Measurements from ENCODE around the gene YBX2. TPM values are rescaled to one million over a fixed set of nuclear protein-coding genes. Genes with fewer than 3 reads are reported as not detected.

YBX2 gene
- total and polyA plus RNA-seq, 2 donors (not counting 1 experiment from before 2014, with no cell fraction given) = 0.15 to 0.22 TPM

DNA sequence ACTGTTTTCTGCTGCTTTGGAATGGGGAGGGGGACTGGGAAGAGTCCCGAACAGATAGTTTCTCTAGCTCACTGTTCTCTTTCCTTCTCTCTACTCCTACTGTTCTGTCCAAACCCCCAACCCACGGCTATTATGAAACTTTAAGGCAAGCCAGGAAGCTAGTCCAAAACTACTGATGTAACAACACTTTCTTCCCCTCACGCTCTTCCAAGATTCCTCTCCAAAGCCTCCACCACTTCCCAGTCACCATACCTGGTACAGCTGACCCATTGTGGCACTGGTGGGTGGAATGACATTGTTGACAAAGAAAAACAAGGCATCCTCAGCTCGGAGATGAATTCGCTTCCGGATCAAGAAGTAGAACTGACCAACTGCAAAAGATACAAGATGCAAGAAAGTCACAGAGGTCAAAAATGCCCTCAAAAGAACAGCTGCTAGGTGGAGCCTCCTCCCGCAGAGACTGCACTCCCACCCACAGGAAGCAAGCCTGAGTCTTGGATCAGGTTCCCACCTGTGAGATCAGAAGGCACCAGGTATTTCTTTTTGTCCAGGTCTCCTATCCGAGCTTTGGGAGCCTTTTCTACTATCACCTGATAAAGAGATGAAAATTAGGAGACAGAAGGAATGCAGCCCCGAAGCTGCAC lies 53.2 kb downstream of the YBX2 start:
- Histone ChIP-seq H3K9ac (ENCODE audit: low read length) (peak overlapping the region; percentile 82), H3K27me3 (replicated peaks in 1 of 4; ENCODE audit: control extremely low read depth in 1 of 4, control insufficient read depth in 3 of 4, insufficient read depth in 4 of 4, low read length in 3 of 4) (no peaks in the 10 kb centered on the region), H2AFZ (ENCODE audit: insufficient read depth, low read depth, low read length, poor library complexity, severe bottlenecking) (peak overlapping the region; percentile 86), H3K4me1 (ENCODE audit: control insufficient read depth in 2 of 2, insufficient read depth in 2 of 2, low read length in 2 of 2) (peaks cover 31 to 36% of the 10 kb centered on the region in 2 donors), H4K20me1 (ENCODE audit: control insufficient read depth, insufficient read depth, low read length, poor library complexity, severe bottlenecking) (peaks cover 22% of the 10 kb centered on the region), H3K4me3 (ENCODE audit: control extremely low read depth in 1 of 5, extremely low read depth in 1 of 5, insufficient read depth in 1 of 5, low read depth in 2 of 5, low read length in 4 of 5) (peak overlapping the region; percentile 81 to 99 (median 99)), H3K27ac (ENCODE audit: low read length in 2 of 2) (peak overlapping the region; percentile 94 to 97), H3K4me2 (replicated peaks; ENCODE audit: low read depth, low read length, poor library complexity, severe bottlenecking) (peak overlapping the region; percentile 79), H3K9me3 (ENCODE audit: control extremely low read depth in 1 of 3, control insufficient read depth in 2 of 3, insufficient read depth in 1 of 3, low read length in 2 of 3) (no peaks in the 10 kb centered on the region), H3K79me2 (ENCODE audit: control insufficient read depth, insufficient read depth, low read length) (peaks cover 37% of the 10 kb centered on the region), H3K36me3 (replicated peaks in 1 of 2; ENCODE audit: control extremely low read depth in 1 of 2, control insufficient read depth in 1 of 2, extremely low read depth in 1 of 2, insufficient read depth in 2 of 2, low read length in 1 of 2) (peaks cover 1 to 29% of the 10 kb centered on the region in 2 experiments)
- ATAC-seq (ENCODE audit: low read depth) (no peak), DNase-seq (no peak)
- CTCF ChIA-PET = interaction anchor here (0.6 to 5.0 kb wide), 6 partner anchors 8 to 314 kb away, joined by 3 to 36 read pairs (median 4); partner anchors contain the start of genes ACADVL, CTDNEP1, DLG4 and ELP5
- intact Hi-C loops (cut with micrococcal nuclease) = no loop called here
- POLR2A ChIA-PET = interaction anchor here (0.6 to 13.1 kb wide), 6 partner anchors 9 to 240 kb away, joined by 3 to 157 read pairs (median 10); partner anchors contain the start of genes ACADVL, CTDNEP1, DLG4 and ELP5
- Mint-ChIP-seq H3K9me3 (ENCODE audit: insufficient read depth) (no peaks in the 10 kb centered on the region), H3K27me3 (no peaks in the 10 kb centered on the region), H3K27ac (peak overlapping the region; percentile 100), H3K4me3 (peak overlapping the region; percentile 98), H3K4me1 (peaks cover 44% of the 10 kb centered on the region)
- no peak for TF ChIP-seq EZH2 (IDR thresholded peaks at IDR 0.05; ENCODE audit: borderline replicate concordance, insufficient read depth, low read depth, low read length, poor library complexity, severe bottlenecking)
- TF ChIP-seq, protein P1, sequence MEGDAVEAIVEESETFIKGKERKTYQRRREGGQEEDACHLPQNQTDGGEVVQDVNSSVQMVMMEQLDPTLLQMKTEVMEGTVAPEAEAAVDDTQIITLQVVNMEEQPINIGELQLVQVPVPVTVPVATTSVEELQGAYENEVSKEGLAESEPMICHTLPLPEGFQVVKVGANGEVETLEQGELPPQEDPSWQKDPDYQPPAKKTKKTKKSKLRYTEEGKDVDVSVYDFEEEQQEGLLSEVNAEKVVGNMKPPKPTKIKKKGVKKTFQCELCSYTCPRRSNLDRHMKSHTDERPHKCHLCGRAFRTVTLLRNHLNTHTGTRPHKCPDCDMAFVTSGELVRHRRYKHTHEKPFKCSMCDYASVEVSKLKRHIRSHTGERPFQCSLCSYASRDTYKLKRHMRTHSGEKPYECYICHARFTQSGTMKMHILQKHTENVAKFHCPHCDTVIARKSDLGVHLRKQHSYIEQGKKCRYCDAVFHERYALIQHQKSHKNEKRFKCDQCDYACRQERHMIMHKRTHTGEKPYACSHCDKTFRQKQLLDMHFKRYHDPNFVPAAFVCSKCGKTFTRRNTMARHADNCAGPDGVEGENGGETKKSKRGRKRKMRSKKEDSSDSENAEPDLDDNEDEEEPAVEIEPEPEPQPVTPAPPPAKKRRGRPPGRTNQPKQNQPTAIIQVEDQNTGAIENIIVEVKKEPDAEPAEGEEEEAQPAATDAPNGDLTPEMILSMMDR (IDR thresholded peaks at IDR 0.05) = no peak
- WGBS (ENCODE audit: insufficient coverage) = 70% methylated on average over 6 of the region's 9 CpGs

- H3K79me2 ChIP-seq (ENCODE audit: control insufficient read depth, insufficient read depth, low read length) = peaks cover 37% of the 10 kb centered on the region
- H3K4me1 ChIP-seq (ENCODE audit: control insufficient read depth in 2 of 2, insufficient read depth in 2 of 2, low read length in 2 of 2) = peaks cover 33 to 41% of the 10 kb centered on the region in 2 donors
- H3K36me3 ChIP-seq (replicated peaks in 1 of 2; ENCODE audit: control extremely low read depth in 1 of 2, control insufficient read depth in 1 of 2, extremely low read depth in 1 of 2, insufficient read depth in 2 of 2, low read length in 1 of 2) = peaks cover 0 to 29% of the 10 kb centered on the region in 2 experiments
- H3K9me3 ChIP-seq (ENCODE audit: control extremely low read depth in 1 of 3, control insufficient read depth in 2 of 3, insufficient read depth in 1 of 3, low read length in 2 of 3) = no peaks in the 10 kb centered on the region
- peak overlapping the region; percentile 98 for H3K4me3 Mint-ChIP-seq
- peaks cover 52% of the 10 kb centered on the region for H3K4me1 Mint-ChIP-seq
- no peaks in the 10 kb centered on the region for H3K27me3 ChIP-seq (replicated peaks in 1 of 4; ENCODE audit: control extremely low read depth in 1 of 4, control insufficient read depth in 3 of 4, insufficient read depth in 4 of 4, low read length in 3 of 4)
- 50% methylated on average over 2 of the region's 4 CpGs for WGBS (ENCODE audit: insufficient coverage)
- no peaks in the 10 kb centered on the region for H3K27me3 Mint-ChIP-seq
- H3K27ac Mint-ChIP-seq = peak overlapping the region; percentile 100
- H3K9ac ChIP-seq (ENCODE audit: low read length) = peak overlapping the region; percentile 94
- H3K27ac ChIP-seq (ENCODE audit: low read length in 2 of 2) = peak overlapping the region; percentile 33 to 97
- POLR2A ChIA-PET = interaction anchor here (0.6 to 13.1 kb wide), 4 partner anchors 10 to 1007 kb away, joined by 3 to 157 read pairs (median 15); partner anchors contain the start of genes ACADVL, CTC1, CTDNEP1 and DLG4
- no peak for TF ChIP-seq EZH2 (IDR thresholded peaks at IDR 0.05; ENCODE audit: borderline replicate concordance, insufficient read depth, low read depth, low read length, poor library complexity, severe bottlenecking)
- TF ChIP-seq, protein P1 (IDR thresholded peaks at IDR 0.05) = no peak
- intact Hi-C loops (cut with micrococcal nuclease) = no loop called here
- DNase-seq (peak; percentile 73), ATAC-seq (ENCODE audit: low read depth) (no peak)
- peak overlapping the region; percentile 79 for H3K4me2 ChIP-seq (replicated peaks; ENCODE audit: low read depth, low read length, poor library complexity, severe bottlenecking)
- H3K4me3 ChIP-seq (ENCODE audit: control extremely low read depth in 1 of 5, extremely low read depth in 1 of 5, insufficient read depth in 1 of 5, low read depth in 2 of 5, low read length in 4 of 5) = peak overlapping the region in 2 of 5 experiments; percentile 32 to 97
- no peaks in the 10 kb centered on the region for H3K9me3 Mint-ChIP-seq (ENCODE audit: insufficient read depth)
- CTCF ChIA-PET = interaction anchor here (0.9 to 5.0 kb wide), 5 partner anchors 9 to 56 kb away, joined by 3 to 36 read pairs (median 6); partner anchors contain the start of genes ACADVL, CTDNEP1, DLG4 and ELP5
- peaks cover 22% of the 10 kb centered on the region for H4K20me1 ChIP-seq (ENCODE audit: control insufficient read depth, insufficient read depth, low read length, poor library complexity, severe bottlenecking)
- H2AFZ ChIP-seq (ENCODE audit: insufficient read depth, low read depth, low read length, poor library complexity, severe bottlenecking) = no peak overlapping the region
These were observed 54.1 kb downstream of the YBX2 start for GRCh38 chr17:7240375-7240774.

Measured in B cell (primary cell).